A204.1 (cell line): ENCODE measurements around the gene COLEC11.
"Not testable (repeated sequence)": the region's sequence is repeated elsewhere in the genome, so short reads cannot be mapped to it uniquely, and the experiment has no call there.

Source experiments
- FAIRE-seq: peaks from 2 replicates; lab custom pipeline; 2012; peaks lifted over from hg19 to GRCh38; lab: Jason Lieb, UNC

COLEC11 gene

GRCh38 chr2:3625186-3625585 lies 30.3 kb downstream of the COLEC11 start:
- no peak for FAIRE-seq

DNA sequence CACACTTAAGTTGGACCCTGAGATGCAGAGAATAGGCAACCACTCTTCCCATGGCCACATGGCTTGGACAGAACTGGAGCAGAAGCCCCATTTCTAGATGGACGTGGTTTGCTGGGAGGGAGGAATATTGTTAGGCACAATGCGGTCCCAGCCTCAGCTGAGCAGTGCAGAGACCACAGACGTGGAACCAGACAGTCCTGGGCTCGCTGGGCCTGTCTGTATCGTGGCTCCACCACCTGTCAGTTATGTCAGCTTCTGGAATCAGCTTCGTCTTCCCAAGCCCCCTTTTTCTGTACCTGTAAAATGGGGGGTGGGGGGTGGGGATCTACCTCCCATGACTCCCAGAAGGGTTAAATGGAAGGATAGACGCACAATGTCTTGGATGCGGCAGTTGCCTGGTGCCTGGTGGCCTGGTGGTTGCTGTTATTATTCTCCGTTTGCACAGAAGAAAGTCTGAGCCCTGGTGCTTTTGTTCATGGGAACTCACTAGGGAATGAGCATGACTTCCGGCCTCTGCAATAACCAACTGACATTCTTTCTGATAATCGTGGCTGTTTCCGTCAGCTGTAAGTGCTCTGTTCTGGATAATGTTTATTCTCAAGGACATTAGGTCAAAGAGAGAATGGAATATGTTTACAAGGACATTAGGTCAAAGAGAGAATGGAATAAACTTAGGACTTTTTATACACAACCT lies 31.4 kb downstream of the COLEC11 start:
- no peak for FAIRE-seq

DNA sequence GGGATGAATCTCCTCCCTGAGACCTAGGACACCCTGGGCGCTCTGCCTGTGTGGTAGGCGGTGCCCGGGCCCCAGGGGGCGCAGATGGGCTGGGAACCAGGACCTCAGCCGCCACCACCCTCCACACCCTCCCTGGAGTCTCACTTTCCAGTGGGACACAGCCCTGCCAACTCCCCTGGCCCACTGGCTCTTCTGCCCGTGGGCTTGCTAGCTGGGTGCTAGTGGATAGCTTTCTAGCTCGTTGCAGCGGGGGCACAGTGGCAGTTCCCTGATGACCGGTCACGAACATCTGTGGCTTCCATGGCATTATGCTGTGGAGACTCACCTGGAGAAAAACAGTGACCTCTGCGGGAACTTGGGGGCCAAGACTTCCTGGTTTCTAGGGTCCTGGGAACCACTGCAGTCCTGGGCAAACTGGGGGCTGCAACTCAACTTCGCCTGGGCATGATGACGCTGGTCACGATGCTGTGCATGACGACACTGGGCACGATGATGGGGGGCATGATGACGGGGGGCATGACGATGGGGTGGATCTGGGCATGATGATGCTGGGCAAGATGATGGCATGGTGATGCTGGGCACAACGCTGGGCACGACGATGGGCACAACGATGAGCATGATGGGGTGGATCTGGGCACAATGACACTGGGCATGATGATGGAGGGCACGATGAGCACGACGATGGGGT lies 32.0 kb downstream of the COLEC11 start:
- no peak for FAIRE-seq

DNA sequence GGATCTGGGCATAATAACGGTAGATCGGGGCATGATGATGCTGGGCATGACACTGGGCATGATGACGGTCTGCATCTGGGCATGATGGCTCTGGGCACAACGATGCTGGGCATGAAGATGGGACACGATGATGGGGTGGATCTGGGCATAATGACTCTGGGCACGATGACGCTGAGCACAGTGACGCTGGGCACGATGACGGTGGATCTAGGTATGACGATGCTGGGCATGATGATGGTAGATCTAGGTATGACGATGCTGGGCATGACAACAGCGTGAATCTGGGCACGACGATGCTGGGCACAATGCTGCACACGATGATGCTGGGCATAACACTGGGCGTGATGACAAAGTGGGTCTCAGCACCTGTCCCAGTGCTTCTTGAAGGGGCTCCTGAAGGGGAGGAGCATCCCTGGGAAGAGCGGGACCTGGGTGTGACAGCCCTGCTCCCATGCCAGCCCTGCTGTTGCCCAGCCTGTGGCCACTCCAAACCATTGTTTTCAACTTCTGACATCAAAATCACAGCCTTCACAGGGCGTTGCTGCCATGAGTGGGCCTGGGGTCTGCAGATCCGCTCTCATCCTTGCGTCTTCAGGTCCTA lies 32.7 kb downstream of the COLEC11 start:
- FAIRE-seq, result no peak

- no peak for FAIRE-seq
Measured at GRCh38 chr2:3628241-3628679, 33.3 kb downstream of the COLEC11 start.

DNA sequence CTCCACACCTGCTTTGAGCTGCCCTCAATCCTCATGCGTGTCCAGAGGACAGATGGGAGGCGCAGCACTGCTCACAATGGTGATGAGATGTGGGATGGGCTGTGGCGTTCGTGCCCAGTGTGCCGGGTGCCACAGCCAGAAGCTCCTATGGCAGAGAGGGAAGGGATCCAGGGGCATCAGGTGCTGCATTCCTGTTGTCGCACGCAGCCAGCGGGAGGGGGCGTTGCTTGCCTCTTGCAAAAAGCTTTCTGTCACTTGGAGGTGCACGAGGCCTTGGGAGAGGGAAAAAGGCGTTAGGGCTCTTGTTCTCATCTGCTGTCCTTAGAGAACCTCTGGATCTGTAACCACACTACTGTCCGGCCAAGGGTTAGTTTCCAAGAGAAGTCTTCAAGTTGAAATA lies 33.9 kb downstream of the COLEC11 start:
- no peak for FAIRE-seq

DNA sequence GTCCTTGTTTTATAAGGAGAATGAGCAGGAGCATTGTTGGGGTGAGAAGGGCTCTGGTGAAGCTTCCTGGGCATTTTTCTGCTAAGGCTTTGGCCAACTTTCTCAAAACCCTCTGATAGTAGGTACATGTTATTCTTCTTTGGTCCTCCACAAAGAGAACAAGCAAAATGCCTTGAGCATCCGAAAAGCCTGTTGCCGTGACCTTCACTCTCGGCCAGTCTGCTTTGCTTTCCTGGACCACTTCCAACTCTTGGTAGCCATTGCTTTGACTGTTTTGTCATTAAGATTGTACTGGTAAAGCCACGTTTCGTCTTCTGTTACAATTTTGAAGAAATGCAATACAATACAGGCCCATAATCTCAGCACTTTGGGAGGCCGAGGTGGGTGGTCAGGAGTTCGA lies 35.7 kb downstream of the COLEC11 start:
- no peak for FAIRE-seq

DNA sequence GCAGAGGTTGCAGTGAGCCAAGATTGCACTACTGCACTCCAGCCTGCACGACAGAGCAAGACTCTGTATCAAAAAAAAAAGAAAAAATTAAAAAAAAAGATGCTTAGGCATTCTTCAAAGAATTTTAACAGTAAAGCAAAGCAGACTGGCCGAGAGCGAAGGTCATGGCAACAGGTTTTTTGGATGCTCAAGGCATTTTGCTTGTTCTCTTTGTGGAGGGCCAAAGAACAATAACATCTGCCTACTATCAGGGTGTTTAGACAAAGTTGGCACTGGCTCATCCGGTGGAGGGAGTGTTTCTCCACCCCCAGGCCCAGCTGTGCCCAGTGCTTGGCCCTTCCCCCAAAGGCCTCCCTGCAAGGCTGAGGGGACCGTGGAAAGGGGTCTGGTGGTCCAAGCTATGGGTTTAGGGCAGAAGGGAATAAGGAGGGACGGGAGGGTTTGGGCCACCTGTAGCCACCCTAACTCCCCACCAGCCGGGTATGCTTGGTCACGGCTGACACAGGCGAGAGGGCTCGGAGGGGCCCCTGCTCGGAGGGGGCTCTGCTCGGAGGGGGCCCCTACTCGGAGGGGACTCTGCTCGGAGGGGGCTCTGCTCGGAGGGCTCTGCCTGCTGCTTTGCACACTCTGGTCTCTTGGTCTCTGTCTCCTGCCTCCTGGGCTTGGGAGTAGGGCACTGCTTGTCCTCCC lies 36.4 kb downstream of the COLEC11 start:
- no peak for FAIRE-seq

GRCh38 chr2:3631851-3632659 lies 37.1 kb downstream of the COLEC11 start:
- FAIRE-seq, result no peak

DNA sequence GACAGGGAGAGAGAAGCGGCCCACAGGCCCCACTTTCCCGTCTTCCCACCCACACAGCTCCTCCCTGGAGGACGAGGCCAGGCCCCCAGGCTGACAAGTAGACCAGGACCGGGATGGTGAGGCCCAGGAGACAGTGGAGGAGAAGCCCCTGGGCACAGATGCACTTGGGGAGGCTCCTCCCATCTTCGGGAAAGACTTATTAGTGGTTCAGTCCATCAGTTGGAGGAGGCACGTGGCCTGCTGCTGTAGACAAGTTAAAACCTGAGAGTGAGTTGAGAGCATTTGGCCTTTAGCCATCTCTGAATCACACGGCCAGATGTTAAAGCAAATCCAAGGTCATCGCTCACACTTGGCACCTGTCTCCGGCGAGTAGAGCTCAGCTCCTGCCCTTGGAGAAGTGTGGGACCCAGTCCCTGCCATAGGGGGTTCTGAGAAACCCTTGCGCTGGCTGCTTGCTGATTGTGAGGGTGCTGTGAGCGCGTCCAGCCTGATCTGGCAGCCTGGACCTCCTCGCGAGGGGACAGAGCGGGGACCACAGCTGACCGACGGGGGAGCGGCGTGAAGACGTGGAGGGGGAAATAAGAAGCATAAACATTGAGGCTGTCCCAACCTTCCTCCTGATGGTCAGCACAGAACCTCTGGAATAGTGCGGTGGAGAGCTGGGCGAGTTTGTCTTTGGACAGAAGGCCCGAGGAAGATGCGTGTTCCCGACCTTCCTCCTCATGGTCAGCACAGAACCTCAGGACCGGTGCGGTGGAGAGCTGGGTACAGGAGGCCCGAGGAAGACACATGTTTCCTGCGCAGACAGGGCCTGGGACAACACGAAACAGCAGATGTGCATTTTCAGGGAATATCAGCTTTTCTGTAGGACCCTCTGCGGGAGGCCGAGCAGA lies 38.4 kb downstream of the COLEC11 start:
- FAIRE-seq, result no peak

DNA sequence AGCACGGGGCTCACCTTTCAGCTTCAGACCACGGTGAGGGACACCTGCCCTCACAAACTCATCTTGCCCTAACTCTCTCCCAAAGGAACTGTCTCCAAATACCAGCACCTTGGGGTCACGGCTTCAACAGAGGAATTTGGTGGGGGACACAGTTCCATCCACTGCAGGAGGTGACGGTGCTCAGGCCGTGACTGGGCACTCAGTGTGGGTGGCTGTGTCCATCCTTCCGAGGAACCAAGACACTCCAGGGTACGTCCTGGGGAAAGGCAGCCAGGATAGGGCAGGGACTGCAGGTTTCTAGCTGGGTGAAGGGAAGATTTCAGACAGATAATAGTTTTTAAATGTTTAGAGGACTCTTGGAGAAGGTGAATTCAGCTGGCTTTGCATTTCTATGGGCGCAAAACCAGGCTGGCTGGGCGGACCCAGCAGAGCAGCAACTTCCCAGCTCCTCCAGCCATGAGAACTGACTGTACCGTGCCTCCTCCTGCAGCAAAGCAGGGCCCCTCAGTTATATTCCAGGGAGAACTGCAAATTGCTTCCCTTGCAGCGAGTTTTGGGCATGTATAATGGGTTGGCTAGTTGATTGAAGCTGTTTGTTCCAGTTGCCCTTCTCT lies 39.2 kb downstream of the COLEC11 start:
- FAIRE-seq, result no peak

- FAIRE-seq, result no peak
Measured at GRCh38 chr2:3634596-3635121, 39.7 kb downstream of the COLEC11 start.

DNA sequence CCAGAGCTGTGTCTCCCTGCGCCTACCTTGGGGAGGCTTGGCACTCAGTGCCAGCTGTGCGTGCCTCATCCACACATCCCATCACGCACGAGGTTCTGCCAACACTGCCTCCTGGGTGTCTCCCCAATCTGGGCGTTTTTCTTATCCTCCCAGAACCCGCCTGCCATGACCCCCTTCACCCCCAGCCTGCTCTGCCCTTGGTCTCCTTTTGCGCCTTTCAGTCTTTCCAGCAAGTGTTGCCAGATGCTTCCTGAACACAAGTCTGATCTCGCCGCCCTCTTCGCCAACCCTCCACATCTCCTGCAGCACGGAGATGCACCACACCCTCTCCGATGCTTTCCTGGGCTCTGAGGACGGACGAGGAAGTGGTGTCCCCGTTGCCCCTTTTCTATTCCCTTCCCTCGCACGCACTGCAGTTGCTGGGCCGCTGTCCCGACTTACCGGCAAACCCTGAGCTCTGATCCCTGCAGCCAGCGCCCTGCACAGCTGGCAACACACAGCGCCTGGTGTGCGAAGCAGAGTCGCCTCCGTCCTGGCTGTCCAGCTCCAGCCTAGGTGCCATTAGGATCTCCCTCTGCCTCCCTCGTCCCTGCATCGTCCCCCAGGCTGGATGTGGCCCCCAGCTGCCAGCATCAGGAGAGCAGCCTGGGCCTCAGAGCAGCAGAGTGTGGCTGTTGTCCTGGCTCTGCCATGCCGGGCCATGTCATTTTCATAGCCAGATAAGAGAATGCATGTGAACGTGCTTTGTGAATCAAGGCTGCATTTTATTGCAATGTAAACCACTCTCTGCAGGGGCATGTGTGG lies 40.5 kb downstream of the COLEC11 start:
- no peak for FAIRE-seq

GRCh38 chr2:3635975-3636327 lies 41.0 kb downstream of the COLEC11 start:
- FAIRE-seq, result not testable (repeated sequence)

- no peak for FAIRE-seq
Measured at GRCh38 chr2:3636586-3637310, 41.8 kb downstream of the COLEC11 start.

DNA sequence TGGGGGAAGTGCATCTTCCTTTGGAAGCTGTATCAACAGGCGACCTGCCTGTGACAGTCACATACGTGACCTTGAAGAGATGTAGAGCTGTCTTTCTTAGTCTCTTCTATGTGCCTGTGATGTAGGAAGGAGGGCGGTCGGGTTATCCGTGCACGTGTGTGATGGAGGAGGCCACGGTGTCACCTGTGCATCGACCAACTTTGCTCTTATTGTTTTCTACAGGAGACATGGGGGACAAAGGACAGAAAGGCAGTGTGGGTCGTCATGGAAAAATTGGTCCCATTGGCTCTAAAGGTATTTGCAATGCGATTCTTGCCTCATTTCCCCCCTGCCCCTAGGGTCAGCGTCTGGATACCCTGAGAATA lies 42.4 kb downstream of the COLEC11 start:
- FAIRE-seq, result no peak

DNA sequence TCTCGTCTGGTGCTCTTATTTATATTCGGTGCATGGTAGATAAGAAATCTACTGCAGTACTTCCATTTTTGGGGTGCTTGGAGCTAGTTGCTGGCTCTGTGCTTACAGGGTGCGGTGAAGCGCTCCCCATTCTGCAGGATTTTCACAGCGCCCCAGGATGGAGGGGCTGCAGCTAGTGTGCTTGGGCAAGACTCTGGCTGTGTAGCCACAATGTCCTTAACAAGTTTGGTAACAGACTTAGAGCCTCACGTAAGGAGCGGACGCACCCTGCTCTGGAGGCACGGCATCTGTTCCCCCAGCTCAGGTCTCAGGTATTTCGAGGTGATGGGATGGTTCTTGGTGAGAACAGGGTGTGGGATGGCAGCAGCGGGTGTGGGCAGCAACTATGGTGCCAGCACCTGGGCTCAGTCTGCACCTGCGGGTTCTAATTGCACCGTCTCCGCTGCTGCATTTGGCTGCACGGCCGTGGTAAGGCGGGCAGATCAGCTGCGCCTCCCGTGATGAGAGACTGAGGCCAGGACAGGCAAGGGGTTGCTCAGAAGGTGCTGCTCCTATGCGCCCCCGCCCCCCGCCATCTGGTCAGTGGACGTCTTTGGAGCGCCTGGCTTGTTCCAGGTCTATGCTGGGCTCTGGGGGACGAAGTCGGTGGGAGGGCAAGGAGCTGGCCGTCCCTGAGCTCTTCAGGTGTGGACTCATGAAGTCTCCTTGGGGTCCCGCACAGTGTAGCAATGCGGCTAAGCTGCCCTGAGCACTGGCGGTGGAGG lies 43.0 kb downstream of the COLEC11 start:
- FAIRE-seq, result no peak

DNA sequence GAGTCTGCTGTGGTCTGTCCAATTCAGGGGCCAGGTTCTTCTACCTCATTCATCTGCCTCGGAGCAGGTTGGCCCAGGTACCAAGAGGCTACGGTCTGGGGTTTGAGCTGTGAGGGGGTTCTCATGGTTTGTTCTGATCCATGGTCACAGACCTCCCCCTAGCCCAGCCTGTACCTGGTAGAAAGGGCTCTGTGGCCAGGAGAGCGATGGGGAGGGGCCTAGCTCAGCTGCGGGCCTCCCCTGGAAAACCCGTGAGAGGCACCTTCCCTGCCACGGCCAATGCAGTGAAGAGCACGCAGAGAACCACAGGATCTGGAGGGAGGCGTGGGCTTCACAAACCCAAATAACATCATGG lies 43.5 kb downstream of the COLEC11 start:
- FAIRE-seq, result no peak
